ENCODE results near the gene GALNT13. TPM values are rescaled to one million over a fixed set of nuclear protein-coding genes. Genes with fewer than 3 reads are reported as not detected.

Gene GALNT13
- total RNA-seq, 1 donor from 2014 or later: 9.4 TPM

DNA sequence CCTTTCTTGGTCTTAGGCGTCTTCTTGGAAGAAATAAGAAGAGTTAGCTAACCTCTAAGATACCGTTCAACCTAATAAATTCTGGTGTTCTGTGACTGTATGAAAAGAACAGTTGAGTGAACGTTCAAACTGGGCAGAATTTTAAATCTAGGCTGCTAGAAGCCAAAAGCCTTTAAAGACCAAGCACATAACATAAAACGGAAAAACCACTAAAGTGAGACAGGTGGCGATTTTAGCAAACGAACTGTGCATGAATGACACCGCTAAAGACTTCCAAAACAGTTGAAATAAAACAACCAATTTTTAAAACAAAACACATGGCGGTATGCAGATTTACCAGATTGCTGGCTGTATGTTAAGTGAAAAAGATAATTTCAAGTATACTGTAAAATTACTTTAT is 73.1 kb downstream of the GALNT13 start:
- no peak for DNase-seq (ENCODE audit: low spot score)

DNA sequence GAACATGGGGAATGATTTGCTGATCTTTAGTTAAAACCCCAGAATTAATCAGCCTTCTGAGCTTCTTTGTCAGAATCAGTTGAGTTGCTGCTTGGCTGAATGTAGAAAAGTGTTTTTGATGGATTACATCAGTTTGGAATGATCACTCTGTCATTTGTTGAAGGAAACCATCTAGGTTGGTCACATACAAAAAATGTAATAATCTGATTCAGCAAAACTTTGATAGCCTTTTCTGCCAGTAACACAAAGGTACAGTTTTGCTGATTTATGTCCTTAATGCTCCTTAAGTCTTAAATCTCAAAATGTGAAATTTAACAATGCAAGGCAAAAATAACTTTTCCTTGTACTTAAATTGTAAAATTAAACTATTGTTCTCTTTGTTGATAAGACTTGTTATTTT is 74.3 kb downstream of the GALNT13 start:
- no peak for DNase-seq (ENCODE audit: low spot score)

DNA sequence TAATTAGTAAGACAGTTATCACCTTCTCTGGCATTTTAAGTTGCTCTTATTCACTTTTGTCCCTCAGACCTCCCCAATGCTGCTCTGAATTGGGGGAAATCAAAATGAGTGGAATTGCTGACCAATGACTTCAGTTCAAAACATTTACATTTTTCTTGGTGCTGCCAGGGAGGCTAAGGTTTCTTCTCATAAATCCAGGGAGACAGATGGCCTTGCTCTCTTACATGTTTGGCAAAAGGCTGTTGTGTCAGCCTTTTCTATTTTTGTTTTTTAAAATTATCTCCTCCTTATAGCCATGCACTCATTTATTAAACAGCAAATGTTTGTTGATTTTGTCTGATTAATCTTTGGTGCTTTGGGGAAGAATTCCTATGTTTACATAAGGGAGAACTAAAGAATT is 82.0 kb downstream of the GALNT13 start:
- no peak for DNase-seq (ENCODE audit: low spot score)

DNA sequence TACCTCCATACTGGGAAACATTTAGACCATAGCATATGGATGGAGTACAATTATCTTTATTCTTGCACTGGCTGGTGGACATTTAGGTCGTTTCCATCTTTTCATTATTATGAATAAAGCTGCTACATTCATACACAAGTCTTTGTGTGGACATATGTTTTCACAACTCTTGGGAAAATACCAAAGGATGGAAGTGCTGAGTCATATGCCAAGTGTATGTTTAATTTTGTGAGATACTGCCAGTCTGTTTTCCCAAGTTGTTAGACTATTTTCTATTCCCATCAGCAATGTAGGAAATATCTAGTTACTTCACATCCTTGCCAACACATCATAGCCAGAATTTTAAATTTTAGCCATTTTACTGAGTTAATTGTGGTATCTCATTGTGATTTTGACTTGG is 91.5 kb downstream of the GALNT13 start:
- DNase-seq (ENCODE audit: low spot score): peak; percentile 12

DNA sequence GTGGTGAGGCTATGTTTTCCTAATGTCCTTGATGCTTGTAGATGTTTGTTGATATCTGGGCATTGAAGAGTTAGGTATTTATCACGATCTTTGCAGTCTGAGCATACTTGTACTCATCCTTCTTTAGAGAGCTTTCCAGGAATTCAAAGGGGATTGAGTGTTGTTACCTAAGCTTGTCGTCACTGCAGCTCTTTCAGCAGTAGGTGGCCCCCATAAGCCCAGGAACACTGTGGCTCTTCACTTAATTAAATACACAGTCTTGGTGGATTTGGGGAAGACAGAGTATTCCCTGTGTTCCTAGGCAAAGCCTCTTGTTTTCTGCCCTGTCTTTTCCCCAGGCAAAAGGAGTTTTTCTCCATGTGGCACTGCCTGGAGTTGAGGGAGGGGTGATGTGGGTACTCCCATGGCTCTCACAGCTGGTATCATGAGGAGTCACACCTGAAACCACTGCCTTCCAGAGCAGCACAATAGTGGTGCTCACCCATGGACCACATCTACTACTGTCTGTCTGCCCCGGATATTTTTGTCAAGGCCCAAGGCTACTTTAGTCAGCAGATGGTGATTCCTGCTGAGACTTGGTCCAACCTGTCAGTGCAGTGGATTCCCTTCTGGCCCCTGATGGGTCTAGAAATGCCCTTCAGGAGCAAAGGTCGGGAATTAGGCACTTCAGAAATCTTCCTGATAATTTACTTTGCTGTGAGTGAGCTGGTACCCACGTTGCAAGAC is 95.7 kb downstream of the GALNT13 start:
- no peak for DNase-seq (ENCODE audit: low spot score)

DNA sequence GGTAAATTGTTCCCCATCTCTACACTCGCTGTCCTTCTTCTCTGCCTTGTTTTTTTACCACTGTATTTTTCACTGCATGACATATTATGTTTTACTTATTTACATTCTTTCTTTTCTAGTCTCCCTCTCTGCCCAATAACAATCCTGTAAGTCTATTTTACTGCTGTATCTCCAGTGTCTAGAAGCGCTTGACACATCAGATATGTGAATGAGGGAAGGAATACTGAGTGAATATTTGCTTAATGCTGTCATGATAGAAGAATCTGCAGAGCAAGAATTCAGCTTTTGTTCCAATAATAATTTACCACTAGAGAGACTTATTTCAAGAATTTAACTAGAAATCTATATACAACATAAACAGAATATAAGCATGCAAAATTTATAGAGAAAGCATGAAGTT is 99.5 kb downstream of the GALNT13 start:
- peak; percentile 7 for DNase-seq (ENCODE audit: low spot score)

DNA sequence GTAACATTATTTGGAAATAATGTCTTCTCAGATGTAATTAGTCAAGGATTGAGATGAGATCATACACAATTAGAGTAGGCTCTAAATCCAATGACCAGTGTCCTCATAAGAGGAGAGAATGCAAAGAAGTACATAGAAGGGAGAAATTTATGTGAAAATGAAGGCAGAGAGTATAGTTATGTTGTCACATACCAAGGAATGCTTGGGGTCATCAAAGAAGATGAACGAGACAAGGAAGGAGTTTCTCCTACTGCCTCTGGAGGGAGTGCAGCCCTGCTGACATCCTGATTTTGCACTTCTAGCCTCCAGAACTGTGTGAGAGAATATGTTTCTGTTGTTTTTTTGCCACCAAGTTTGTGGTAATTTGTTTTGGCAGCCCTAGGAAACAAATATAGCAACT is 100.1 kb downstream of the GALNT13 start:
- DNase-seq (ENCODE audit: low spot score): no peak

DNA sequence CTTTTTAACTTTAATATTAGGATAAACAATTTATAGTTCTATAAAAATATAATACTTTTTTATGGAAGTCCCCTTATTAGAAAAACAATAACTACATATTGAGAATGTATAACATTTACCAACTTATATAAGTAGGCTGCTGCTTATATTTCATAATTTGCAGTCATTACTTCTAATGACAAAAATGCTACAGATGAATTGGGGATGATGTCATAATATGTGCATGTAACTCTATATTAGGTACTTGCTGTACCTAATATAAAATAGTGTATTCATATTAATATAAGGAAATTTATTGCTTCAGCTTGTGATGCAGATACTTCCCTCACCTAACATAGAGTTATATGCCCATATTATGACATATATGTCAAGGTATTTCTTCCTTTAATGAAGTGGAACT is 100.7 kb downstream of the GALNT13 start:
- DNase-seq (ENCODE audit: low spot score): no peak

DNA sequence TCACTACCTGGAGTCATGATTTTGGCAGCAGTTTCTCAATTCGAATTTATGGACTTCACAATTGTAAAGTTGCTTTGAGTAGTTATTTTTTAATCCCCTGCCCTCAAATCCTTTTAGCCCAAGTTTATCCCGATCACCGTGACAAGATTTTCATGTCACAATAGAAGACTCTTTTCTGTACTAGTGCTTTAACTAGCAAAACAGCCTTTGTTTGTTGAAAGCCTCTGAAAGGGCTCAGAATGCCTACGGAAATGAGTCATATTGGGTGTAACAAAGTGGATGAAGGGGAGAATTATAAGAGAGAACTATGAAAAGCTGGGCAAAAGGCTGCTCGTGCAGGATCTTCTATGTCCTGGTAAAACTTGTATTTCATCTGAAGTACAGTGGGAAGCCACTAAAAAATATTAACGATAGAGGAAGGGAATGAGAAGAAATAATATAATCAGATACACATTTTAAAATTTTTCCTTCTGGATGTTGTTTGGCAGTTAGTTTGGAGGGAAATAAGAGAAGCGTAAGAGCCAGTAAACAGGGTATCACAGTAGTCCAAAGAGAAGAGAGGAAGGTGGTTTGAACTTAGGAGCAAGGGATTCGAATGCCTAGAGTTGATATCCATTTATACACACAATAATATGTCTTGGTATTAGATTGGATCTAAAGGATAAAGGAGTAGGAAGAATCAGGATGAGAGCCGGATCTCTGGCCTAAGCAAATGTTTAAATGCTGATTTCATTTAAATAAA is 114.9 kb downstream of the GALNT13 start:
- DNase-seq (ENCODE audit: low spot score): peak; percentile 5

DNA sequence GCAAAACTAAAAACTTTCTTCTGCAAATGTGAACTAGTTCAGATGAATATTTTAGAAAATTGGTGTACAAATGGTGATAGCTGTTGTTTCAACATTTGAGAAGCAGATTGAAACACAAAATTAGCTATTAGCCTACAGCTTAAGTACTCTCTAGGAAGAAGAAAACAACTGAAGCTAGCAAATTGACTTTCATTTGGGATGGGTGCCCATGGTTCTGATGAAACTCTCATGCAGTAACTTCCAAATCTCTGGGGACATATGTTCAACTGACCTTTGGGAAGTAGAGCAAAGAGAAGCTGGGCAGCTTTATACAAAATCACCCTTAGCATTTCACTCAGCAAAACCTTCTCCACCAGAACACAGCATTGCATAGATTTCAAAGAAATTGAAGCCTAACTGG is 119.0 kb downstream of the GALNT13 start:
- DNase-seq (ENCODE audit: low spot score): no peak

DNA sequence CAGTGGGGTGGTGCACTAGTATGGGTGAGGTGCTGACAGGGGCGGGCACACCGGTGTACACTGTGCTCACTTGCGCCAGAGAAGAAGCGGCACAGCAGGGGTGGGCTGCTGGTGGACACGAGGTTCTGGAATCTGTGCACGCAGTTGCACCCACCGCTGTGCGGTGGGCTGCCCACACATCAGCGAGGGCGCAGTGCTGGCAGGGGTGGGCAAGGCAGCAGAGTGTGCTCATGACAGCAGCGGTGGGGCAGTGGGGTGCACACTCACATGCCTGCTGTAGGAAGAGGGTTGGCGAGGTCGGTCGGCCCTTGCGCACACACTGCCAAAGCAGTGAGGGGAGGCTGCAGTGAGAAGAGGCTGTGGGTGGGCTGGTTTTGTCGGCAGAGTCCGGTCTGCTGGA is 141.8 kb downstream of the GALNT13 start:
- no peak for DNase-seq (ENCODE audit: low spot score)

DNA sequence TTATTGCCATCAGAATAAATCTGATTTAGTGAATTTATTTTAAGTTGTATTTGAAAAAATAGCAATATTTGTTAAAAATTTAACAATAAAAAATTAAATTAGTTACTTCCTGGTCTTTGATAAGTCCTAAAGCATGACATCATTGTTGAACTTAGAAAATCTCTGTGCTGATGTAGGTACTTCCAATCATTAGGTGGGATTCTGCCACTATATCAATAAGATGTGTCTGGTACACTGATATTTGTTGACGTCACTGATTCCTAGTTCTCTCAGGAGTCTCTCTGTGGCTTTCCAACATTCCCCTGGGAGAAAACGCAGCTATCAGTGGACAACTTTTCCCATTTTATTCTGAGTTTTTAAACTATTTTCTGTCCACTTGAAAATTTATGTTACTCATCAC is 143.5 kb downstream of the GALNT13 start:
- DNase-seq (ENCODE audit: low spot score): no peak

DNA sequence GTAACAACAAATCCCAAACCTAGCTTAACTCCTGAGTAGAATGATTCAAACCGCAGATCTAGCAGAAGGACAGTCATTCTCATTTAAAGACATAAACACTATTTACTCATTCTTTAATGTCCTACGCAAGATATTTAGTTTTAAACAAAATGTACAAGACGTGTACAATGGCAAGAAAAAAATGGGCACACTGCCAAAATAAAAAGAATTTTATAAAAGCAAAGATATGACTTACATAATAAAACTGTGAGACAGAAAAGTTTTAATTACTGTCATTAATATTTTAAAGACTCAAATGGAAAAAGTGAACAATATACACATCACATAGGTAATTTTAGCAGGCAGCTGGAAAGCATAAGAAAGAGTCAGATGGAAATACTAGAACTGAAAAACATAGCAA is 157.8 kb downstream of the GALNT13 start:
- no peak for DNase-seq (ENCODE audit: low spot score)

DNA sequence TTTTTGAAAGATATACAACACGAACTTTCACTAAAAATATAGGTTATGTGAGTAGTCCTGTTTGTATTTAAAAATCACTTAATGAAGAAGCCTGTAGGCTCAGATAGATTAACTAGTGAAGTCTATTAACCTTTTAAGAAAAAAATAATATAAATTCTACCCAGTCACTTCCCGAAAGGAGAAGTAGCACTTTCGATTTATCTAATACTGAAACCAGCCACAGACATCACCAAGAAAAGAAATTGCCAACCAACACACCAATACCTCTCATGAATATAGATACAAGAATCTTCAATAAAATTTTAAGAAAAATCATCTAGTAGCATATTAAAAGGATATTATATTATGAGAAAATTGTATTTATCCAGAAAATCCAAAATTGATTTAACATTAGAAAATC is 160.5 kb downstream of the GALNT13 start:
- DNase-seq (ENCODE audit: low spot score): no peak

DNA sequence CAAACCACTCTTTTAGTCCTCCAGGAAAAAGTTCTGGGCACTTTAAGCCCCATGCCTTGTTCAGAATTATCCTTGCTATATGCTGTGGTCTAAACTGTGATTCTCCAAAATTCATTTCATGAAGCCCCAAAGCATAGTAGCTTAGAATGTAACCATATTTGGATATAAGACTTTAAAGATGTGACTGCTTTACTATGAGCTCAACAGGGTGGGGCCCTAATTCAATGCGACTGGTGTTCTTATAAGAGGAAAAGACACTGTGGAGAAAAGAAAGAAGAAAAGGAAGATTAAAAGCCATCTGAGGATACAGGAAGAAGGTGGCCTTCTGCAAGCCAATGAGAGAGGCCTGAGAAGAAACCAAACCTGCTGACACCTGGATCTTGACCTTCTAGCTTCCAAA is 174.8 kb downstream of the GALNT13 start:
- peak; percentile 1 for DNase-seq (ENCODE audit: low spot score)

DNA sequence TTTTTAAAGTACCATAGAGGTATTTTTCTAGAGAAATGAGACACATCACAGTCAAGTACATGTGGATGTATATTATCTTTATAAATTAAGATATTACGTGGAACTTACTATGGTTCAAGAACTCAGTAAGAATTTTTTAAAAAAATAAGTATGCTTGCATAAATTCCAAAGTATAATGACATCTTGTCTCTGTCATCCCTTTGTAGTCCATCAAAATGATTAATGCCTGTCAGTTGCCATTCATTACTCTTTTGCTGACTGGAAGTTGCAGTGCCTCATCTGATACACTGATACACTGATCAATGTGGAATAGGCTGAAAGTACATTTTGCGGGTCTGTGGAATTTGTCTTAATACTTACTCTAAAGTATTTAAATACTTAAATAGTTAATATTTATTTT is 177.2 kb downstream of the GALNT13 start:
- DNase-seq (ENCODE audit: low spot score): no peak

DNA sequence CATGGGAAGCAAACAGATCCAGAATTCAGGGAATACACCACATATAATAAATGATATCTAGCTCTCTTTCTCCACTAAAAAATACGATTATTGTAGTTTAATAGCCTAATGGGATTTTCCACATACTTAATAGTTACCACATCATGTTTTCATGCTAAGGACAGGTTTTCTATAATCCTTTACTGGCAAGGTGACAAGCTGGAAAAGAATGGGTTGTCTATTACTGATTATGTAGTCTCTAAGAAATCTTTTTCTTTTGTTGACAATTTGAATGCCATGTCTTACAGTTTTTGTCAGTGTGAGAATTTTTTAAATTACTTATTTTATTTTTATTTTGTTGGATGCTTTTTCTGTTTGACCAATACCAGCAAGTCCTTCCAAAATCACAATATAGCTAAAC is 177.8 kb downstream of the GALNT13 start:
- no peak for DNase-seq (ENCODE audit: low spot score)

DNA sequence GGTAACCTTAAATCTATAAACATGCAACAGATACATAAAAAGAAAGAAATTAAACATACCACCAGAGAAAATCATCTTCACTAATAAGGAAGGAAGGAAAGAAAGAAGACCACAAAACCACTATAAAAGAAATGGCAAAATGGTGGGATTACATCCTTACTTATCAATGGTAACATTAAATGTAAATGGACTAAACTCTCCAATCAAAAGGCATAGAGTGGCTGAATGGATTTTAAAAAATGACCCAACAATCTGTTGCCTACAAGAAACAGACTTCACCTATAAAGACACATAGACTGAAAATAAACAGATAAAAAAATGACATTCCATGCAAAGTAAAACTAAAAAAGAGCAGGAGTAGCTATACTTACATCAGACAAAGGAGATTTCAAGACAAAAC is 195.4 kb downstream of the GALNT13 start:
- no peak for DNase-seq (ENCODE audit: low spot score)

DNA sequence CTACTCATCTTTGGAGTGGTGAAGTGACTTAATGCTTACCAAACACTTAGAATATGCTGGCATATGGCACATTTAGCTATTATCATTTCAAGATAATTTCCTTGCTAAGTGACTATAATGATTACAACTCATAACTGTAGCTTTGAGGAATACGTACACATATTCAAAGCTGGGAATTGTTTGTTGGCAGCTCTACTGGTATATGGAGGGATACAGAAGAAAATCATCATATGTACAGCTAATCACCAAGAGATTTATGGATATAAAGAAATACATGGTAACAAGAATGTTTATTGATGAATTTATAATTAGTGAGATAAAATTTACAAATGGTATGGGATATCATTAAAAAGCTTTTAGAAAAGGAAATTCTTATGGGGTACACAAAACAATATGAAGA is 207.2 kb downstream of the GALNT13 start:
- no peak for DNase-seq (ENCODE audit: low spot score)

DNA sequence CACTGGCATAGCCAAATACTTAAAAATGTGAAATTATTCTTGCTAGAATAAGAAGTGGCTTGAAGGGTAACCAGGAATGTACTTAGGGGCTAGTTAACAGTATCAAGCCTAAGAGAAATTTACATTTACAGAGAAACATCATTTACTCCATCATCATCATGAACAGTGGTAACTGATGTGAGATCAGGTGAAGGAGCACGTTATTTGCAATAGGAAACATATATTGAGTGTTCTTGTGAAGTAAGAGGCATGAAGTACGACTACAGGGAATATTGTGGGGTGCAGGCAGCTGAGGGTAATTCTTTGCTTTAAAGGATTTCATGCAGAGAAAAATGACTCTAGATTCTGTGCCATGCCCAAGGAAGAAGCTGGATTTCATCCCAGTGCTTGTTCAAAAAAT is 220.8 kb downstream of the GALNT13 start:
- DNase-seq (ENCODE audit: low spot score): peak; percentile 2

DNA sequence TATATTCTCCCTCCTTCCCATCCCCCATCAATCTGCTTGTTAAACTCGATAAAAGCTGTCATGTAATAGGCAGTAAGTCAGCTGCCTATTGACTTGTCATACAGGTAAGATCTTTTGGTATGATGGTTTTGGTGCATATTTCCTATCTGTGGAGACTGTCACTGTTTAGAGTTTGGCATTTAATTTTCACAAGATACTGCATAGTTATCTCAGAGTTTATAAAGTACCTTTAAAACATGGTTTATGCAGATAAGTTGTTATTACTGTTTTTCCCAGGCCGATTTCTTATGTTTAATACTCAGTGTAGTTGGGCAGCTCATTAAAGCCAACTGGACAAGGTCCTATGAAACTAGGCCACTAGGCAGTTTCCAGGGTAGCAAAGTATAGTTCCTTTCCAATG is 222.1 kb downstream of the GALNT13 start:
- no peak for DNase-seq (ENCODE audit: low spot score)

DNA sequence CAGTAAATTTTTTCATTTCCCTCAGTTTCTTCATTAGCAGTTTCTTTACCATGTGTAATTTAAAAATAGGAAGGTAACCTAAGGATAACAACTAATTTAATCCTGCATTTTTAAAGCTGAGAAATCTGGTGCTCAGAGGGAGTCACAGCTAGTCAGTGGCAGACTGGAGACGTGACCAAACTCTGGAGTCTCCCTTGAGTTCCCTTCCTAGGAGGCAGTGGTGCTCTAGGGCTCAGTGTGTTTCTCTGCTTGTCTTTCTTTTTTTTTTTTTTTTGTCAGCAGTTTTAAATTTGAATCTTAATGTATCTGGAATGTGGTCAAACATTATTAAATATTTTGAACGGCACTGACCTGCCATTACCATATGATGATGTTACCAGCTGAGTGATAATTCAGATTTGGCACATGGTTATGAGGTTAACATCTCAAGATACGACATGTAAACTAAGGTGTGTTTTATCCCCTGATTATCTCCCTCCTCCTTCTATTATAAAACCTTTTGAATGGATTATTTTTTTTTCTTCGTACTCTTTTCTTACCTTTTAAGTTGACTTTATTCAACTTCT is 226.2 kb downstream of the GALNT13 start:
- DNase-seq (ENCODE audit: low spot score): no peak

DNA sequence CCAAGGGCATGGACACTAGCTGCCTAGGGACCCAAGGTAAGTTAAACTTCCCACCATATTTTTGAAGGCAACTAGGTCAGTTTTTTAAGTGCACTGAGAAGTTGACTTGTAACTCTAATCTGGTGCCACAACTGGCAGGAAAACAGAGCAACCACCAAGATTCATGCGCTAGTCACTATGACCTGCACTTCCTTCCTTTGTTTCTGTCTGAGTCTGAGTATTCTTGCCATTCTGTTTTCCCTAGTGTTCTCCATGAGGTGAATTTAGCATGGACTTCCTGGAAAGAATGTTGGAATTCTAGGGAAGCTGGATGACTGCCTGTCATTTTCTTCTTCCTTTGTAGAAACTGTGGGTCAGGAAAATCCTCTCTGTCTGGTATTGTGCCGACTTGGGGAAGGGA is 249.0 kb downstream of the GALNT13 start:
- no peak for DNase-seq (ENCODE audit: low spot score)

Measured in umbilical cord (tissue), 2 donors.